CD4-positive, alpha-beta T cell treated with Interleukin-17A for 4 hours (primary cell): Measurements from ENCODE around the gene NDUFS5.
"Not testable (repeated sequence)": the region's sequence is repeated elsewhere in the genome, so short reads cannot be mapped to it uniquely, and the experiment has no call there.

Source experiments
- DNase-seq: peaks from one replicate; pipeline ENCODE4 v3.0.0-alpha.2; 2020; ENCODE audit warnings: mixed read lengths

NDUFS5 gene

DNA sequence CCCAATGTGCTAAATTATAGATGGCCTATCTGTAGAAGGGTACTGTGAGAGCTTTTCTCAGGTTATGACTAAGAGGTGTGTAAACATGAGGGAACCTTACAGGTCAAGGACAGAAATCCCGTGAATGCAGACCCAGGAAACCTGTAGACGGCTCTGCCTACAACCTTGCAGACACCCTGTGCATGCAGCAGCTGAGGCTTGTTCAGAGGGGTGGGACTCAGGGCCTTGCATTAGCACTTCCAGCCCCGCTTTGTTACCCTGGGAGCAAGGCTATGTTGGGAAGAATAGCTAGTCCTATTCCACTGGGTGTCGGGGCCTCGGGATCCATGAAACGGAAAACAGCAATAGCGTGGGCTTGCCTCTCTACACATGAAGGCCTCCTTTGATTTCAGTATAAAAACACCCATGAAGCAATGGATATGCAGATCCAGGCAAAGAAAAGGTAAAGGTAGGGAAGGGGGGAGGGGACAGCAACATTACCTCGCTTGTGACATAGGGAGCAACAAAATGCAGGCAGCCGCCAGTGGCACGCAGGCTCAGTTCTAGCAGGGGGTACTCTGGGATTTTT is 9.5 kb upstream of the NDUFS5 start:
- no peak for DNase-seq

DNA sequence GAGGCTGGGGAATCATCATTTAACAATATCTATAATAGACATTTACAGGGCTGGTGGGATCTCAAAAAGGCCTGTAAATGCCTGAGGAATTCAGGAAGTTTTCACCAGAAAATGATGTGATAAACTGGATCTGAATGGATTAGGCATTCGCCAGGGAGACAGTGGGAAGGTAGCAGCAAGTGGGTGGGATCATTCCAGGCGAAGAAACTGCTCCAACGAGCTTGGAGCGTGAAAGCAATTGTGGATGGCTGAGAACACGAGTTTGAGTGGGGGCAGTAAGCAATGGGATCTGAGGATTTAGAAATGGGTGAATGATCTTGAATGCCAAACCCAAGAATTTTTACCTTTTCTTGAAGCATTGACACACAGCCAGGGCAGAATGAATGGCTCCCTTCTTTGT is 8.9 kb upstream of the NDUFS5 start:
- DNase-seq: no peak

DNA sequence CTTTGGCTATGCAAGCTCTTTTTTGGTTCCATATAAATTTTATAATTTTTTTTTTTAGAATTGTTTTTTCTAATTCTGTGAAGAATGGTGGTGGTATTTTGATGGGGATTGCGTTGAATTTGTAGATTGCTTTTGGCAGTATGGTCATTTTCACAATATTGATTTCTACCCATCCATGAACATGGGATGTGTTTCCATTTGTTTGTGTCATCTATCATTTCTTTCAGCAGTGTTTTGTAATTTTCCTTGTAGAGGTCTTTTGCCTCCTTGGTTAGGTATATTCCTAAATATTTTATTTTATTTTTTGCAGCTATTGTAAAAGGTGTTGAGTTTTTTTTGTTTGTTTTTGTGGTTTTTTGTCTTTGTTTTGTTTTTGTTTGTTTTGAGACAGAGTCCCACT is 5.7 kb upstream of the NDUFS5 start:
- not testable (repeated sequence) for DNase-seq

- no peak for DNase-seq
Measured at GRCh38 chr1:39021426-39021825, 4.7 kb upstream of the NDUFS5 start.

- no peak for DNase-seq
Measured at GRCh38 chr1:39023140-39023539, 3.0 kb upstream of the NDUFS5 start.

- DNase-seq: no peak
Measured at GRCh38 chr1:39026866-39027507, 837 bp downstream of the NDUFS5 start.

- DNase-seq: peak; percentile 27
Measured at GRCh38 chr1:39034114-39034654, 8.0 kb downstream of the NDUFS5 start.

- no peak for DNase-seq
Measured at GRCh38 chr1:39036678-39037077, 10.5 kb downstream of the NDUFS5 start.

DNA sequence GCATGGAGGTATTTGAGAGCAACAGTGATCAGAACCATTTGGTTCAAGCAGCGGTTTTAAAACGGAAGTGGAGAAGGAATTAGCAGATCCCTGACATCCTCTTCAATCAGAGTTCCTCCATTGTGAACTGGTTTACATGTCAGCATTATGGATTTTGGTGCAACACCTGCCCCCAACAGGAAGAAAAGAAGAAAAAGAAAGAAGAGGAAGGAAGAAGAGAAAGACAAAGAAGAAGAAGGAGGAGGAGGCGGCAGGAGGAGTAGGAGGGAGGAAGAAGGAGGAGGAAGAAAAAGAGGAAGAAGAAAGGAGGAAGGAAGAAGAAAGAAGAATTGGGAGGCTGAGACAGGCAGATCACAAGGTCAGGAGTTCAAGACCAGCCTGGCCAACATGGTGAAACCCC is 17.4 kb downstream of the NDUFS5 start:
- DNase-seq: no peak

DNA sequence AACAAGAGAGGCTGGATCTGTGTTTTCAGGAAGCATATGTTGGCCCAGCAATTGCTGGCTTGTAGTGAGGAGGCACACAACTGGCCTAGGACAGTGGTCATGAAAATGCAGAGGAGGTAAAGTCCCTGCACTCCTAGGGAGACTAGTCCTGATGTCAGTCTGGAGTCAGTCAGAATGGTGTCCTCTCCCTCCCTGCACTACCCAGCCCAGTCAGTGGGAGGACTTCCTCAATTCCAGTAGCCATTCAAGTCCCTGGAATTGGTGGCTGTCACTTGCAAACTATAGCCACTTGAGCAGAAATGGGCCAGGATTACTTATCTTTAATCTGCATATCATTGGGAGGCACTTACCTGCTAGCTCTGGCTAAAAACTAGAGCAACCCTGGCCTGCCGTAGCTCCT is 18.6 kb downstream of the NDUFS5 start:
- DNase-seq: no peak

DNA sequence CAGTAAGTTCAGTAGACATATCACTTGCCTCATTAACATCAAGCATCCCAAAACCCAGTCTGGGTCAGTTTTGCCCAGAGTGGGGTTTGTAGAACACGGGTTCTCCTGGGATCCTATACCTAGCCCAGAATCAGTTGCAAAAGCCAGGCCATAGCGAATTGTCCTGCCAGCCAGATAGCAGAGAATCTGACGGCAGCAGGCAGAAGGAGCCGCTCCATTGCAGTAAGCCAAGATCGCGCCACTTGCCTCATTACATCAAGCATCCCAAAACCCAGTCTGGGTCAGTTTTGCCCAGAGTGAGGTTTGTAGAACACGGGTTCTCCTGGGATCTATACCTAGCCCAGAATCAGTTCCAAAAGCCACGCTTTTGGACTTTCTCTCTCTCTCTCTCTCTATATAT is 19.1 kb downstream of the NDUFS5 start:
- DNase-seq: no peak

- no peak for DNase-seq
Measured at GRCh38 chr1:39046613-39047210, 20.6 kb downstream of the NDUFS5 start.

GRCh38 chr1:39047374-39048229 is 21.5 kb downstream of the NDUFS5 start:
- DNase-seq: no peak

DNA sequence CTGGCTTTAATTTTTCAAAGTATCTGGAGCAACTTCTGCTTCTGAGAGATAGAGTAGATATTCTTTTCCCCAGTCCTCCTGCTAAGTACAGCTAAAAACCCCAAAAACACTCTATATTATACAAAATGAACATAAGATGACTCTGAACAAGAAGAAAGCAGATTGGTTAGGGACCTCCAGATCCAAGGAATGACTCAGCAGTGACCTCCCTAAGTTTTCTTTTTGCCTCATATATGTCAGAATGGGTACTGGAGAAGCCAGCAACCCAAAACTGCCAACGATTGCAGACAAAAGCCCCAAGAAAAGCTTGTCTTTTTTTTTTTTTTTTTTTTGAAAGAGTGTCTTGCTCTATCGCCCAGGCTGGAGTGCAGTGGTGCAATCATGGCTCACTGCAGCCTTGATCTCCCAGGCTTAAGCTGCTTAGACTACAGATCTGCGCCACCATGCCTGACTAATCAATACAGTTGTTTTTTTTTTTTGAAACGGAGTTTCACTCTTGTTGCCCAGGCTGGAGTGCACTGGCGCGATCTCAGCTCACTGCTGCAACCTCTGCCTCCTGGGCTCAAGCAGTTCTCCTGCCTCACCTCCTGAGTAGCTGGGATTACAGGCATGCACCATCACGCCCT is 22.7 kb downstream of the NDUFS5 start:
- DNase-seq: no peak

- no peak for DNase-seq
Measured at GRCh38 chr1:39050001-39050400, 23.9 kb downstream of the NDUFS5 start.

- not testable (repeated sequence) for DNase-seq
Measured at GRCh38 chr1:39051193-39051850, 25.2 kb downstream of the NDUFS5 start.

GRCh38 chr1:39051956-39052355 is 25.8 kb downstream of the NDUFS5 start:
- DNase-seq: no peak

GRCh38 chr1:39055213-39055710 is 29.1 kb downstream of the NDUFS5 start:
- not testable (repeated sequence) for DNase-seq

- DNase-seq: not testable (repeated sequence)
Measured at GRCh38 chr1:39061516-39061915, 35.4 kb downstream of the NDUFS5 start.

GRCh38 chr1:39061951-39062350 is 35.8 kb downstream of the NDUFS5 start:
- DNase-seq: no peak

DNA sequence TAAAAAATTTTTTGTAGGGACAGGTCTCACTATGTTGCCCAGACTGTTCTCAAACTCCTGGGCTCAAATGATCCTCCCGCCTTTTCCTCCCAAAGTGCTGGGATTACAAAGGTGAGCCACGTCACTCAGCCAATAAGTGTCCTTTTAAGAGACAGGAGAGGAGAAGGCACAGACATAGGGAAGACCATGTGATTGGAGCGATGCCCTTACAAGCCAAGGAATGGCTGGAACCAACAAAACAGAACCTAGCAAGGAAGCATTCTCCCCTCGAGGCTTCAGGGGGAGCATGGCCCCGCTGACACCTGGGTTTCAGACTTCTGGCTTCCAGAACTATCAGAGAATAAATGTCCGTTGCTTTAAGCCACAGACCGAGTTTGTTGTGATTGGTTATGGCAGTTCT is 37.0 kb downstream of the NDUFS5 start:
- no peak for DNase-seq

- no peak for DNase-seq
Measured at GRCh38 chr1:39063775-39064174, 37.6 kb downstream of the NDUFS5 start.
